Measurements from ENCODE around the gene B4GALNT4.

- TF ChIP-seq CTCF (IDR thresholded peaks at IDR 0.05; ENCODE audit: insufficient read depth, low read depth, low read length): no peak
- TF ChIP-seq EZH2 (IDR thresholded peaks at IDR 0.05; ENCODE audit: insufficient read depth, low read length): no peak
These were observed 10.2 kb downstream of the B4GALNT4 start for GRCh38 chr11:379205-380094.
